COLO829 (cell line): ENCODE measurements around the gene DISP3.

Experiments used
- DNase-seq: peaks from one replicate; pipeline ENCODE4 v3.0.0; 2012; ENCODE audit warnings: low spot score

Gene DISP3

DNA sequence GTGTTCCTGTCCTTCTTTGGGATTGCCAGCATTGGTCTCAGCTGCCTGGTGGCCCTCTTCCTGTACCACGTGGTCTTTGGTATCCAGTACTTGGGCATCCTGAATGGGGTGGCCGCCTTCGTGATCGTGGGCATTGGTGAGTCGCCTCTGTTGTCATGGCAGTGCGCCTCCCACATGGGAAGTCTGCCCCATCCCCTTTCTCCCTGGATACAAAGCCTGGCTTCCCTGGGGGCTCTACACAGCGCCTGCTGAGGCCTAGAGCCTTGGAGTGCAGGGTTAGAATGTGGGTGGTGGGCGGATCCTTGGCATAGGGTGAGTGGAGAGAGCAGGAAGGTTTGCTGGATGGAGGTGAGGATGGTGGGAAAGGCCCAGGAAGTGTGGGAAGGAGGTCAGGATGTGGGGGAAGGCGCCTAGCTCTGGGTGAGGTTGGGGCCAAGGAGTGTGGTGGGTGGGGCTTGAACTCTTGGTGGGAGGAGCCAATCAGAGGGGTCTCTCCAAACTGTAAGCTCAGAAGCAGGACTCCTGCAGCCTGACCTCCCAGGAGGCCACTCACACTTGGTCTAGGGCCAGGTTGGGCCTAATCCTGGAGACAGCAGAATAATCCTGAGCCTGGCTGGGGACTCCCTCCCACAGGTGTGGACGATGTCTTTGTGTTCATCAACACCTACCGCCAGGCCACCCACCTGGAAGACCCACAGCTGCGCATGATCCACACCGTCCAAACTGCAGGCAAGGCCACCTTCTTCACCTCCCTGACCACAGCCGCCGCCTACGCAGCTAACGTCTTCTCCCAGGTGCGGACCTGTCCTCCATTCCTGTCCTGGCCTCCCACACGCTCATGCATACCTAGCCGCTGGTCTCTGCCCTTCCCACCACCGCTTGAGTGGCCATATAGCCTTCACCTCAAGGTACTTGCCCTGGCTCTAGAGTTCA, 36.7 kb downstream of the DISP3 start:
- DNase-seq = no peak

- DNase-seq = no peak
Measured at GRCh38 chr1:11516961-11517635, 38.1 kb downstream of the DISP3 start.

DNA sequence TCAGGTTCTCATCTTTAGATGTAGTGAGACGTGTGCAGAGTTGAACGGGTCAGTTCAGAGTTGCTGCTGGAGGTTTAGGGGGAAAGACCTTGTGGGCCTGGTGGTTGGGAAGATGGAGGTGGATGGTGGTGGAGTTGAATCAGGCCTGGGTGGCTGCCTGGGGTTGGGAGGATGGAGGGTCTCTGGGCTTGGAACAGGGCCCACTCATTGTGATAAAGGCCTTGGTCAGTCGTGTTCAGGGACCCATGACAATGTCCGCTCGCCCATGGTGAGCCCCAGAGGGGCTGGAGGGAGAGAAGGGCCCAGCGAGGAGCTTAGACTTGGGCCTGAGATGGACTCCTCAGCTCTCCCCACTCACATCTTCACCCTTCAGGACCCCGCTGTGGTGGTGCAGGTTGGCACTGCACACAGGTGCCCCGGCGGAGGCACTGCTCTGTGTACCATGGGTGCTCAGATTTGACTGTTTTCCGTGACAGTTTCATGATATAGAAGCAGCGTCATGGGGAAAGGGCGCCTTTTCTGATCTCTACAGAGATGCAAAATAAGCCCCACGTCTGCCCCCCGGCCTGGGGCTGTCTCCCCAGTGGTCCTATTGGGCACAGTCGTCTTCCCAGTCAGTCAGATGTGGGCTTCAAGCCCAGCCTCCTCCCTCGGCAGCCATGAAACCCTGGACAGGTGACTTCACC, 39.2 kb downstream of the DISP3 start:
- no peak for DNase-seq

GRCh38 chr1:11518791-11519628, 40.1 kb downstream of the DISP3 start:
- DNase-seq = no peak

DNA sequence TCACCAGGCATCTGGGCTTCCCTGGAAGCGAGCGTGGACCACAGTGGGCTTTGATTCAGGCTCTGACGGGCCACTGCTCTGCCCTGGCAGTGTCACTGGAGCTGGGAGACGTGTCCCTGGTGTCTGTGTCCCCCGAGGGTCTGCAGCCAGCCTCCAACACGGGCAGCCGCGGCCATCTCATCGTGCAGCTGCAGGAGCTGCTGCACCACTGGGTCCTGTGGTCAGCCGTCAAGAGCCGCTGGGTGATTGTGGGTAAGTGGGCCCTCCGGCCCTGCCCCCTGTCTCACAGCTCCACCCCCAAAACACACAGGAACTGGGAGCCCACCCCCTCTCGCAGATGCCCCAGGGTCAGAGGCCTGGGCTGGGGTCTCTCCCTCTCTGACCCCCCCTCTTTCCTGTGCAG, 40.7 kb downstream of the DISP3 start:
- no peak for DNase-seq

DNA sequence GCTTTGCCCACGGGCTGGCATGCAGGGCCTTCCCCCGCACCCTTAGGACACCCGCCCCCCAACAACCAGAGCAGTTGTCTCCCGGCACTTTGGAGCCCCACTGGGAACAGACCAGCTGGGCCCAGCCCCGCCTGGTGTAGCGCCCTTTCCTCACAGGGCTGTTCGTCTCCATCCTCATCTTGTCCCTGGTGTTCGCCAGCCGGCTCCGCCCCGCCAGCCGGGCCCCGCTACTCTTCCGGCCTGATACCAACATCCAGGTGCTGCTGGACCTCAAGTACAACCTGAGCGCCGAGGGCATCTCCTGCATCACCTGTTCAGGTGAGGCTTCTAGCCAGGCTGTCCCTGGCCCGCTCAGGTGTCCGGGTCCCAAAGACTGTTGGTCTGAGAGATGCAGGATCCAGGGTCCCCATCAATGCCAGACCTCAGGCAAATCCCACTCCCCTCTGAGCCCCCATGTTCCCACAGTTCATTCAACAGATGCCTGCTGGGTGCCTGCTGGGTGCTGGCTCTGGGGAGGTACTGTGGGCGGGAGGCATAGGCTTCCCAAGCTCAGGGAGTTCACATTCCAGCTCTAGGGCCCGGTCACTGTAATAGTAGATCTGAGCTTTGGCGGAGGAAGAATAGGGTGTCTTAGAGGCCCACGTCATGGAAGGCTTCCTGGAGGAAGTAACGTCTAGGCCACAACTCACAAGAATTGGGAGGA, 41.7 kb downstream of the DISP3 start:
- DNase-seq = no peak

DNA sequence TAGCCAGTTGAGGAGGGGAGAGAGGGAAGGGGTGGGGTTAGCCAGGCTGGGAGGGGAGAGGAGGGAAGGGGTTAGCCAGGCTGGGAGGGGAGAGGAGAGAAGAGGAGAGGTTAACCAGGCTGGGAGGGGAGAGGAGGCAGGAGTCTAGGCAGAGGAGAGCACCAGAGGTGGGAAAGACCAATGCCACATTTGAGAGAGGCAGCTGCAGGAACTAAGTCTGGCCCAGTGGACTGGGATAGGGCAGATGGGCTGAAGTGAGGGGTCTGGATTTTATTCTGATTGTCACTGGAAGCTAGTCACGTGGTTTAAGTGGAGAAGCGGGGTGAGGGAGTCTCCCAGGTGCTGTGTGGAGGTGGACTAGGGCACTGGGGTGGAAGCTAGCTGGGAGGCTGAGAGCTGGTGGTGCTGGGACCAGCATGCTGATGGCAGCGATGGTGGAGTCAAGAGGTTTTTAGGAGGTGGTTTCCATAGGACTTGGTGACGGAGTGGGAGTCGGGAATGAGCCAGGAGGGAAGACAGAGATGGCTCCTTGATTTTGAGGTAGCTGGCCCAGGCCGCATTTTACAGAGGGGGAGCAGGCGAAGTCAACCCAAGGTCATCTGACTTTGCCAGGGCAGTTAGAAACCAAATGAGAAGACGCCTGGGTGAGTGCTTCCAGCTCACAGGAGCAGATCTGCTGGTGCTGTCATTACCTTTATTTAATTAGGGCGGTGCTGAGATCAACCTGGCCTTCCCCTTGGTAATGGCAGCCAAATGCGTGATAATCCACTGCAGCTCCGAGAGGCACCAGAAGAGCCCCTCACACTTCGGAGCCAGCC, 42.8 kb downstream of the DISP3 start:
- DNase-seq = no peak

DNA sequence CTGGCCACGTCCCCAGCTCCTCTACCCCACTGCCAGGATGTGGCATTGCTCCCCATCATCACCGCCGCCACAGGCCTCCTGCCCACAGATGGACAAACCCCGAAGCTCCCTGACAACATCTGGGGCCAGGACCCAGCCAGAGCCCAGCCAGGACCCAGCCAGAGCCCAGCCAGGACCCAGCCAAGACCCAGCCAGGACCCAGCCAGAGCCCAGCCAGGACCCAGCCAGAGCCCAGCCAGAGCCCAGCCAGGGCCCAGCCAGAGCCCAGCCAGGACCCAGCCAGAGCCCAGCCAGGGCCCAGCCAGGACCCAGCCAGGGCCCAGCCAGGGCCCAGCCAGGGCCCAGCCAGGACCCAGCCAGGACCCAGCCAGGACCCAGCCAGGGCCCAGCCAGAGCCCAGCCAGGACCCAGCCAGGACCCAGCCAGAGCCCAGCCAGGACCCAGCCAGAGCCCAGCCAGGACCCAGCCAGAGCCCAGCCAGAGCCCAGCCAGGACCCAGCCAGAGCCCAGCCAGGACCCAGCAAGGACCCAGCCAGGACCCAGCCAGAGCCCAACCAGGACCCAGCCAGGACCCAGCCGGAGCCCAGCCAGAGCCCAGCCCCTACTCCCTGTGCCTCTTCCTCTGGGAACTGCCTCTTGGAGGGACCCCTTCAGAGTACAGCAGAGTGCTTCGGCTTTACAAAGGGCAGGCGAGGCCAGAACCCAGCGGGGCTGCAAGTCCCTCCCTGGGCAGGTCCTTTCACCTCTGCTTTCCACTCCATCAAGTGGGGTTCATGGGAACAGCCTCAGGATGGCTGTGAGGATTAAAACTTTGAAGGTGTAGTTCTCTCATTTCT, 43.7 kb downstream of the DISP3 start:
- no peak for DNase-seq

DNA sequence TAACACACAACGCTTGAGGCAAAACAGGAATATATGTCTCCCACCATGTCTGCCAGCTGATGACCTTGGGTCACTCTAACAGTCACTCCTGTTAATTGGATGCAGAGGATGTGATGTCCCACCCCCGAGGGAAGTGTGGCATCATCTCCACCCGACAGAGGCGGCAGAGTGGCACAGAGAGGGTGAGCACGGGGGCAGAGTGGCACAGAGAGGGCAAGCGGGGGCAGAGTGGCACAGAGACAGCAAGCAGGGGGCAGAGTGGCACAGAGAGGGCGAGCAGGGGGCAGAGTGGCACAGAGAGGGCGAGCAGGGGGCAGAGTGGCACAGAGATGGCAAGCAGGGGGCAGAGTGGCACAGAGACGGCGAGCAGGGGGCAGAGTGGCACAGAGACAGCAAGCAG, 44.3 kb downstream of the DISP3 start:
- no peak for DNase-seq

DNA sequence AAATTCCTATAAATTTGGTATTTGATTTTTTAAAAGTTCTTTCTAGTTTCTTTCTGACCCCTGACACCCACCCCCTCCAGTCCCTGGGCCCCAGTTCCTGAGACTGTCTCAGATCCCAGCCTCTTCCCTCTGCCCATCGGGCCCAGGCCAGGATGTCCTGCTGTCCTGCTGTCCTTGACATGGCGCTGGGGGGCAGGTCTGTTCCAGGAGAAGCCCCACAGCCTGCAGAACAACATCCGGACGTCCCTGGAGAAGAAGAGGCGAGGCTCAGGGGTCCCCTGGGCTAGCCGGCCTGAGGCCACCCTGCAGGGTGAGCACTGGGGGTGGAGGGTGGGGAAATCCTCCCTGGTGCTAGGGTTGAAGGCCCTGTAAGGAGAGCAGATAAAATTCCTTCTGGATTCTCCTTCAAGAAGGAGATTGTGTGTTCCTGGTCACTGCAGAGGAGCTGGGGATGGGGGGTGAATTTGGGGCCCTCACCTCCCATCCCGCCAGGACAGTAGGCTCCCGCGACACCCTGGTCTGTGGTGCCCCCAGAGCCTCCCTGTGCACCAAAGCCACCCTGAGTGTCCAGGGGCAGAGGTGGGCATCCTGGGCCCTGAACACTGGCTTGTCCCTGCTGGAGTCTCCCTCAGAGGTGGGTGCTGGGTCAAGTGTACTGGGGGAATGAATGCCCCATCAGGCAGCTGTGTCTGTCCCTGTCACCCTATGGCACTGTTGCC, 45.0 kb downstream of the DISP3 start:
- no peak for DNase-seq

- no peak for DNase-seq
Measured at GRCh38 chr1:11524465-11525150, 45.7 kb downstream of the DISP3 start.

- DNase-seq = no peak
Measured at GRCh38 chr1:11525151-11525505, 46.2 kb downstream of the DISP3 start.

GRCh38 chr1:11525516-11525915, 46.6 kb downstream of the DISP3 start:
- no peak for DNase-seq

GRCh38 chr1:11526071-11526895, 47.3 kb downstream of the DISP3 start:
- no peak for DNase-seq

- DNase-seq = no peak
Measured at GRCh38 chr1:11527541-11528452, 48.8 kb downstream of the DISP3 start.

- no peak for DNase-seq
Measured at GRCh38 chr1:11528611-11529261, 49.8 kb downstream of the DISP3 start.
